IMR-90 (cell line): ENCODE results near the gene TXNL4A. TPM values are rescaled to one million over a fixed set of nuclear protein-coding genes. Genes with fewer than 3 reads are reported as not detected.

Experiments used
- ATAC-seq: fragments of 200-7000 bp; cut with Tn5 transposase; 2 replicates; pipeline ENCODE4 v1.9.1; 2020; ENCODE audit warnings: low read depth, mild to moderate bottlenecking, moderate library complexity
- BruUV-seq: library from RNA; stranded (reverse); fragments of 400-500 nt; replicated peaks from 2 replicates; lab custom pipeline; 2021; lab: Mats Ljungman, UMichigan
- CTCF ChIA-PET: fragments of 300-600 bp; formaldehyde crosslinking; extraction: SDS; loops from one replicate; lab custom pipeline; 2021; ENCODE audit warnings: antibody characterized with exemption; lab: Yijun Ruan, JAX
- POLR2A ChIA-PET: fragments of 300-600 bp; sonication (Branson Sonifier 250); formaldehyde crosslinking; loops from one replicate; lab custom pipeline; 2022; ENCODE audit warnings: antibody characterized with exemption; ENCODE audit not compliant: unreplicated experiment; lab: Charles Lee
- DNase-seq: peaks from one replicate; pipeline ENCODE4 v3.0.0; 2013
- H2AFZ ChIP-seq: replicated peaks from 2 replicates; pipeline ENCODE3; 2013; ENCODE audit warnings: low read length, mild to moderate bottlenecking; ENCODE audit not compliant: poor library complexity
- H2AK5ac ChIP-seq: 2 replicates; pipeline ENCODE4 v1.6.1; 2013; ENCODE audit warnings: low read depth, low read length, inconsistent platforms
- H2AK9ac ChIP-seq: replicated peaks from 2 replicates; pipeline ENCODE3; 2013; ENCODE audit warnings: mild to moderate bottlenecking, low read depth, low read length, moderate library complexity; ENCODE audit not compliant: poor library complexity
- H2BK120ac ChIP-seq: 2 replicates; pipeline ENCODE4 v1.6.1; 2013; ENCODE audit warnings: low read depth, low read length, inconsistent platforms
- H2BK15ac ChIP-seq: 3 replicates; pipeline ENCODE4 v1.6.1; 2013; ENCODE audit warnings: low read depth, low read length, inconsistent platforms
- H2BK20ac ChIP-seq: 2 replicates; pipeline ENCODE4 v1.6.1; 2013; ENCODE audit warnings: low read depth, mild to moderate bottlenecking, inconsistent platforms, low read length, moderate library complexity
- H2BK5ac ChIP-seq: 2 replicates; pipeline ENCODE4 v1.6.1; 2013; ENCODE audit warnings: mild to moderate bottlenecking, low read depth, low read length, inconsistent platforms; ENCODE audit not compliant: poor library complexity, severe bottlenecking
- H3K14ac ChIP-seq: replicated peaks from 2 replicates; pipeline ENCODE4 v1.6.1; 2013; ENCODE audit warnings: low read depth, low read length, inconsistent platforms
- H3K18ac ChIP-seq: 2 replicates; pipeline ENCODE4 v1.6.1; 2013; ENCODE audit warnings: low read depth, low read length, control low read depth
- H3K23ac ChIP-seq: 2 replicates; pipeline ENCODE4 v1.6.1; 2013; ENCODE audit warnings: low read depth, low read length, inconsistent platforms
- H3K27ac ChIP-seq: 2 replicates; pipeline ENCODE4 v1.5.1; 2013; ENCODE audit warnings: mild to moderate bottlenecking, control low read depth, low read length; ENCODE audit not compliant: insufficient read depth
- H3K27me3 ChIP-seq: 2 replicates; pipeline ENCODE4 v1.6.1; 2013; ENCODE audit warnings: low read length; ENCODE audit not compliant: control insufficient read depth, insufficient read depth
- H3K36me3 ChIP-seq: 2 replicates; pipeline ENCODE4 v1.6.1; 2013; ENCODE audit warnings: low read length, mixed read lengths; ENCODE audit not compliant: control insufficient read depth, insufficient read depth
- H3K4ac ChIP-seq: 2 replicates; pipeline ENCODE4 v1.6.1; 2013; ENCODE audit warnings: low read depth, low read length, inconsistent platforms
- H3K4me1 ChIP-seq: 2 replicates; pipeline ENCODE4 v1.6.1; 2013; ENCODE audit warnings: low read length, mixed read lengths; ENCODE audit not compliant: control insufficient read depth, insufficient read depth
- H3K4me2 ChIP-seq: 2 replicates; pipeline ENCODE4 v1.6.1; 2013; ENCODE audit warnings: low read depth, mild to moderate bottlenecking, control low read depth, low read length, moderate library complexity
- H3K4me3 ChIP-seq: 2 replicates; pipeline ENCODE4 v1.5.1; 2013; ENCODE audit warnings: low read depth, mild to moderate bottlenecking, control low read depth, low read length, moderate library complexity; ENCODE audit not compliant: insufficient read depth
- H3K56ac ChIP-seq: 2 replicates; pipeline ENCODE4 v1.6.1; 2013; ENCODE audit warnings: low read length, inconsistent platforms; ENCODE audit not compliant: insufficient read depth; ENCODE audit errors: extremely low read depth
- H3K79me1 ChIP-seq, 2 experiments: 2 replicates each; pipeline ENCODE4 v1.6.1; 2013; ENCODE audit warnings: low read length in 2 of 2, inconsistent platforms in 1 of 2, low read depth in 1 of 2
- H3K9ac ChIP-seq: 2 replicates; pipeline ENCODE4 v1.6.1; 2013; ENCODE audit warnings: low read depth, low read length, control low read depth
- H3K9me1 ChIP-seq: 2 replicates; pipeline ENCODE4 v1.6.1; 2013; ENCODE audit warnings: low read length, inconsistent platforms; ENCODE audit not compliant: insufficient read depth
- H3K9me3 ChIP-seq: 2 replicates; pipeline ENCODE4 v1.6.1; 2013; ENCODE audit warnings: low read length; ENCODE audit not compliant: control insufficient read depth, insufficient read depth
- H4K20me1 ChIP-seq: 2 replicates; pipeline ENCODE4 v1.6.1; 2013; ENCODE audit warnings: low read length, inconsistent platforms; ENCODE audit not compliant: insufficient read depth
- H4K5ac ChIP-seq: 2 replicates; pipeline ENCODE4 v1.6.1; 2013; ENCODE audit warnings: mild to moderate bottlenecking, low read depth, low read length, control low read depth
- H4K8ac ChIP-seq, 2 experiments: 2 replicates each; pipeline ENCODE4 v1.6.1; 2013; ENCODE audit warnings: low read depth in 2 of 2, low read length in 2 of 2, control low read depth in 1 of 2, inconsistent platforms in 1 of 2
- H4K91ac ChIP-seq: 2 replicates; pipeline ENCODE4 v1.6.1; 2013; ENCODE audit warnings: low read depth, low read length, inconsistent platforms; ENCODE audit not compliant: insufficient read depth
- BHLHE40 ChIP-seq: fragments of 150-350 bp; IDR thresholded peaks from 2 replicates; pipeline ENCODE4 v1.6.1; 2016; ENCODE audit warnings: mild to moderate bottlenecking, low read depth, low read length
- CEBPB ChIP-seq: IDR thresholded peaks from 2 replicates; pipeline ENCODE4 v1.6.1; 2012; ENCODE audit warnings: low read depth, low read length, improper control_type of control experiment
- CHD1 ChIP-seq: IDR thresholded peaks from 2 replicates; pipeline ENCODE4 v1.6.1; 2012; ENCODE audit warnings: low read depth, low read length, improper control_type of control experiment
- MXI1 ChIP-seq: IDR thresholded peaks from 2 replicates; pipeline ENCODE4 v1.6.1; 2012; ENCODE audit warnings: low read depth, mild to moderate bottlenecking, low read length, moderate library complexity, borderline replicate concordance
- NFE2L2 ChIP-seq: fragments of 150-350 bp; IDR thresholded peaks from 2 replicates; pipeline ENCODE4 v1.6.1; 2016; ENCODE audit warnings: low read depth, mild to moderate bottlenecking, low read length
- POLR2A ChIP-seq: IDR thresholded peaks from 2 replicates; pipeline ENCODE4 v1.6.1; 2012; ENCODE audit warnings: mild to moderate bottlenecking, low read depth, low read length
- RAD21 ChIP-seq: IDR thresholded peaks from 2 replicates; pipeline ENCODE4 v1.6.1; 2012; ENCODE audit warnings: low read length, improper control_type of control experiment
- RCOR1 ChIP-seq: IDR thresholded peaks from 2 replicates; pipeline ENCODE4 v1.6.1; 2012; ENCODE audit warnings: mild to moderate bottlenecking, low read length, improper control_type of control experiment; ENCODE audit not compliant: insufficient replicate concordance
- RFX5 ChIP-seq: IDR thresholded peaks from 2 replicates; pipeline ENCODE4 v1.8.0; 2012; ENCODE audit warnings: low read depth, mild to moderate bottlenecking, low read length, moderate library complexity
- SMC3 ChIP-seq: fragments of 150-350 bp; IDR thresholded peaks from 2 replicates; pipeline ENCODE4 v1.6.1; 2016; ENCODE audit warnings: low read depth, mild to moderate bottlenecking, antibody characterized with exemption, low read length, moderate library complexity
- WGBS, 2 experiments: methylation state at CpG; one replicate each; pipeline versions ENCODE4 v1.1.5 to v1.1.7; 2013; ENCODE audit warnings: missing lambda C conversion rate in 2 of 2; ENCODE audit not compliant: insufficient read length in 1 of 2; ENCODE audit errors: extremely low coverage in 2 of 2; 5-methylcytosine and 5-hydroxymethylcytosine counted together
- dilution Hi-C: fragments of 300-500 bp; cut with HindIII; formaldehyde crosslinking; loops from one replicate; pipeline ENCODE4 v1.14.3; 2018; ENCODE audit warnings: low sequenced_read_pairs; ENCODE audit not compliant: unreplicated experiment
- in situ Hi-C: fragments of 300-500 bp; cut with MboI; formaldehyde crosslinking; loops from 3 replicates; pipeline ENCODE4 v1.14.3; 2019; ENCODE audit warnings: low sequenced_read_pairs, inconsistent platforms, mixed read lengths
- intact Hi-C: fragments of 100-400 bp; cut with micrococcal nuclease; formaldehyde crosslinking; loops from 2 replicates; pipeline ENCODE4 v1.10.0; 2022
- polyA plus RNA-seq, 3 experiments: library from polyadenylated mRNA; depleted of rRNA; stranded (reverse); fragments of >200 nt; gene quantifications; 2 replicates each; pipeline ENCODE4 v1.2.3, GENCODE V29; 2012; ENCODE audit warnings: low replicate concordance in 1 of 3
- total RNA-seq: library from RNA; depleted of rRNA; stranded (reverse); fragments of >200 nt; gene quantifications from 2 replicates; pipeline ENCODE4 v1.2.3, GENCODE V29; 2012
- TF ChIP-seq, protein P1 (sequence below): conservative IDR thresholded peaks from 2 replicates; pipeline ENCODE4 v1.5.1; 2012; ENCODE audit warnings: mild to moderate bottlenecking, low read depth, low read length, improper control_type of control experiment
- TF ChIP-seq, protein P2 (sequence below): fragments of 150-350 bp; IDR thresholded peaks from 2 replicates; pipeline ENCODE4 v1.6.1; 2016; ENCODE audit warnings: low read depth, mild to moderate bottlenecking, low read length, moderate library complexity, borderline replicate concordance

TXNL4A gene
- total and polyA plus RNA-seq, 2 of the 4 experiments (the other 2 are of a cell fraction): 38.7 to 103 TPM

DNA sequence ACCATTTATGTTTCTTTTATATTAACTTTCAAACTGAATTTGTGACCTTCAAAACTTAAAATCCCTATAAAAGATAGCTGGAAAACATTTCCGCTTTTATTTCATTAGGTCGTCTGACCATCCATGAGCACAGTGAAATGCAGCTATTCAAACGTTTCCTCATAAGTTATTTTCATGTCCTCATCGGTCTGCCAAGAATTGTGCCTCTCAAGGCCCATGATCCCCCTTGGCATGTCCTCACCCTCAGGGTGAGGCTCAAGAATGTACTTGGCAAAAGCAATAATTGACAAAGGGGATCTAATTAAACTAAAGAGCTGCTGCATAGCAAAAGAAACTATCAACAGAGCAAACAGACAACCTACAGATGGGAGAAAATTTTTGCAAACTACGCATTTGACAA, 49.3 kb downstream of the TXNL4A start:
- Histone ChIP-seq H3K4ac (no peak overlapping the region), H3K36me3 (peaks cover 60% of the 10 kb centered on the region), H2BK5ac (no peak overlapping the region), H2AFZ (no peak overlapping the region), H4K5ac (no peak overlapping the region), H3K27ac (no peak overlapping the region), H4K91ac (no peak overlapping the region), H3K9ac (no peak overlapping the region), H3K79me1 (peaks cover 25 to 86% of the 10 kb centered on the region in 2 experiments), H3K4me1 (no peaks in the 10 kb centered on the region), H2BK15ac (no peak overlapping the region), H4K20me1 (peaks cover 57% of the 10 kb centered on the region), H2AK5ac (no peak overlapping the region), H2BK20ac (no peak overlapping the region), H3K23ac (no peak overlapping the region), H3K9me3 (peaks cover 4% of the 10 kb centered on the region; the same call in 1 of the 2 replicates), H3K4me2 (no peak overlapping the region), H3K4me3 (no peak overlapping the region), H3K9me1 (peaks cover 8% of the 10 kb centered on the region), H3K14ac (no peak overlapping the region), H3K27me3 (no peaks in the 10 kb centered on the region), H4K8ac (no peak overlapping the region), H2BK120ac (no peak overlapping the region), H2AK9ac (no peak overlapping the region), H3K56ac (no peak overlapping the region), H3K18ac (no peak overlapping the region)
- POLR2A ChIA-PET: no interaction called here
- no CpG with 5 or more reads among the region's 5 CpGs for WGBS, 2 experiments
- ATAC-seq: no peak
- TF ChIP-seq RAD21: no peak
- TF ChIP-seq, protein P1, sequence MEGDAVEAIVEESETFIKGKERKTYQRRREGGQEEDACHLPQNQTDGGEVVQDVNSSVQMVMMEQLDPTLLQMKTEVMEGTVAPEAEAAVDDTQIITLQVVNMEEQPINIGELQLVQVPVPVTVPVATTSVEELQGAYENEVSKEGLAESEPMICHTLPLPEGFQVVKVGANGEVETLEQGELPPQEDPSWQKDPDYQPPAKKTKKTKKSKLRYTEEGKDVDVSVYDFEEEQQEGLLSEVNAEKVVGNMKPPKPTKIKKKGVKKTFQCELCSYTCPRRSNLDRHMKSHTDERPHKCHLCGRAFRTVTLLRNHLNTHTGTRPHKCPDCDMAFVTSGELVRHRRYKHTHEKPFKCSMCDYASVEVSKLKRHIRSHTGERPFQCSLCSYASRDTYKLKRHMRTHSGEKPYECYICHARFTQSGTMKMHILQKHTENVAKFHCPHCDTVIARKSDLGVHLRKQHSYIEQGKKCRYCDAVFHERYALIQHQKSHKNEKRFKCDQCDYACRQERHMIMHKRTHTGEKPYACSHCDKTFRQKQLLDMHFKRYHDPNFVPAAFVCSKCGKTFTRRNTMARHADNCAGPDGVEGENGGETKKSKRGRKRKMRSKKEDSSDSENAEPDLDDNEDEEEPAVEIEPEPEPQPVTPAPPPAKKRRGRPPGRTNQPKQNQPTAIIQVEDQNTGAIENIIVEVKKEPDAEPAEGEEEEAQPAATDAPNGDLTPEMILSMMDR: no peak
- no peak for TF ChIP-seq BHLHE40
- TF ChIP-seq, protein P2, sequence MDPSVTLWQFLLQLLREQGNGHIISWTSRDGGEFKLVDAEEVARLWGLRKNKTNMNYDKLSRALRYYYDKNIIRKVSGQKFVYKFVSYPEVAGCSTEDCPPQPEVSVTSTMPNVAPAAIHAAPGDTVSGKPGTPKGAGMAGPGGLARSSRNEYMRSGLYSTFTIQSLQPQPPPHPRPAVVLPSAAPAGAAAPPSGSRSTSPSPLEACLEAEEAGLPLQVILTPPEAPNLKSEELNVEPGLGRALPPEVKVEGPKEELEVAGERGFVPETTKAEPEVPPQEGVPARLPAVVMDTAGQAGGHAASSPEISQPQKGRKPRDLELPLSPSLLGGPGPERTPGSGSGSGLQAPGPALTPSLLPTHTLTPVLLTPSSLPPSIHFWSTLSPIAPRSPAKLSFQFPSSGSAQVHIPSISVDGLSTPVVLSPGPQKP: no peak
- no peak for TF ChIP-seq RCOR1
- TF ChIP-seq MXI1: no peak
- TF ChIP-seq CEBPB: no peak
- no peak for TF ChIP-seq CHD1
- TF ChIP-seq RFX5: no peak
- no peak for TF ChIP-seq POLR2A
- no peak for TF ChIP-seq SMC3
- TF ChIP-seq NFE2L2: no peak
- intact Hi-C loops: no loop called here
- CTCF ChIA-PET: no interaction called here
- DNase-seq: no peak
- in situ Hi-C loops: no loop called here
- BruUV-seq: no TSS peak
- dilution Hi-C loops: no loop called here
